Stimulated activated CD4-positive, alpha-beta T cell treated with anti-CD3 and anti-CD28 coated beads, Interleukin-15, amount 100 ng/mL, for 24 hours (primary cell): ENCODE results near the gene GATB.

Source experiments
- DNase-seq: peaks from one replicate; pipeline ENCODE4 v3.0.0-alpha.2; 2020

The GATB gene

GRCh38 chr4:151670843-151671242 is 90.0 kb downstream of the GATB start:
- DNase-seq, result no peak

GRCh38 chr4:151669990-151670389 is 90.8 kb downstream of the GATB start:
- no peak for DNase-seq

- DNase-seq, result no peak
These were observed 92.0 kb downstream of the GATB start for GRCh38 chr4:151668689-151669402.

GRCh38 chr4:151667666-151668065 is 93.1 kb downstream of the GATB start:
- no peak for DNase-seq

- DNase-seq, result no peak
These were observed 93.8 kb downstream of the GATB start for GRCh38 chr4:151667048-151667447.

GRCh38 chr4:151666501-151666900 is 94.3 kb downstream of the GATB start:
- DNase-seq, result no peak

- DNase-seq, result no peak
These were observed 95.1 kb downstream of the GATB start for GRCh38 chr4:151665785-151666127.

- DNase-seq, result no peak
These were observed 95.6 kb downstream of the GATB start for GRCh38 chr4:151665022-151665784.

GRCh38 chr4:151664289-151664688 is 96.5 kb downstream of the GATB start:
- DNase-seq, result no peak

GRCh38 chr4:151663109-151663508 is 97.7 kb downstream of the GATB start:
- DNase-seq, result no peak

- no peak for DNase-seq
These were observed 98.9 kb downstream of the GATB start for GRCh38 chr4:151661873-151662272.

GRCh38 chr4:151660676-151661075 is 100.1 kb downstream of the GATB start:
- DNase-seq, result no peak

- DNase-seq, result no peak
These were observed 101.0 kb downstream of the GATB start for GRCh38 chr4:151659601-151660364.

- DNase-seq, result no peak
These were observed 101.7 kb downstream of the GATB start for GRCh38 chr4:151658959-151659600.

GRCh38 chr4:151657896-151658295 is 102.9 kb downstream of the GATB start:
- no peak for DNase-seq

GRCh38 chr4:151656058-151656457 is 104.7 kb downstream of the GATB start:
- DNase-seq, result no peak

GRCh38 chr4:151653548-151653918 is 107.3 kb downstream of the GATB start:
- no peak for DNase-seq

- no peak for DNase-seq
These were observed 107.8 kb downstream of the GATB start for GRCh38 chr4:151652841-151653547.

GRCh38 chr4:151651496-151651895 is 109.3 kb downstream of the GATB start:
- DNase-seq, result no peak

- no peak for DNase-seq
These were observed 111.3 kb downstream of the GATB start for GRCh38 chr4:151649479-151649878.

- DNase-seq, result no peak
These were observed 114.5 kb downstream of the GATB start for GRCh38 chr4:151646322-151646721.

- DNase-seq, result peak; percentile 26
These were observed 116.2 kb downstream of the GATB start for GRCh38 chr4:151644622-151645021.

- DNase-seq, result no peak
These were observed 117.2 kb downstream of the GATB start for GRCh38 chr4:151643564-151643963.
